ENCODE data around the gene RPS21.
"Not testable (repeated sequence)": the region's sequence is repeated elsewhere in the genome, so short reads cannot be mapped to it uniquely, and the experiment has no call there.

The RPS21 gene

DNA sequence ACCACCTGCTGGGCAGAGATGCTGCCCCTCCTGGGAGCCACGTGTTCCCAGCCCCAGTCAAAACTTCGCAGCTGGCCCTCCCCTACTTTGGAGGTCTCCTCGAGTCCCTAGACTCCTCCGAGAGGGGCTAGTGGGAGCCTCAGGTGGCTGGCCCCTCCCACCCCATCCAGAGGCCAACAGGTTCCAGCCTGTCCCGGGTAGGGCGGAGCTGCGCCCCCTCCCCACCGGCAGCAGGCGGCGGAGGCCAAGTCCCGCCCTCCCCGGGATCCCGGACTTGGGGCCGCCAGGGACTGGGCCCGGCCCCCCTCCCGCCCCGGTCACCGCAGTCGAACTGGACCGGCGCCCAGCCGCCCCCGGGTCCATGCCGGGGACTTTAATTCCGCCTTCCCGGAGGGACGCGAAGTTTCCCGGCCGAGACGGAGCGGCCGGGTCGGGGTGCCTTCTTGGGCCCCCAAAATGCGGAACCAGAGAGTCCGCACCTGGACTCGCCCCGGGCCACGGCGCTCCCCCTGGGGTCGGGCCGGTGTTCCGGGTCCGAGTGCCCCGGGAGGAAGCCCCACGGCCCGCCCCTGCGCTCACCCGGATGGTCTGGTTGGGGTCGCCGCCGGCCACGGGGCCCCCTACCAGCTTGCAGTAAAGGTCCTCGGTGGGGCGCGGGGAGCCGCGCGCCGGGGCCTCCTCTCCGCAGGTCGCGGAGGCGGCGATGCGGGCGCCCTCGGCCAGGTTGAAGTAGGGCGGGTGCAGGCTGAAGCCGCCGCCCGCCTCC lies 20.4 kb upstream of the RPS21 start:
- no peak for DNase-seq

DNA sequence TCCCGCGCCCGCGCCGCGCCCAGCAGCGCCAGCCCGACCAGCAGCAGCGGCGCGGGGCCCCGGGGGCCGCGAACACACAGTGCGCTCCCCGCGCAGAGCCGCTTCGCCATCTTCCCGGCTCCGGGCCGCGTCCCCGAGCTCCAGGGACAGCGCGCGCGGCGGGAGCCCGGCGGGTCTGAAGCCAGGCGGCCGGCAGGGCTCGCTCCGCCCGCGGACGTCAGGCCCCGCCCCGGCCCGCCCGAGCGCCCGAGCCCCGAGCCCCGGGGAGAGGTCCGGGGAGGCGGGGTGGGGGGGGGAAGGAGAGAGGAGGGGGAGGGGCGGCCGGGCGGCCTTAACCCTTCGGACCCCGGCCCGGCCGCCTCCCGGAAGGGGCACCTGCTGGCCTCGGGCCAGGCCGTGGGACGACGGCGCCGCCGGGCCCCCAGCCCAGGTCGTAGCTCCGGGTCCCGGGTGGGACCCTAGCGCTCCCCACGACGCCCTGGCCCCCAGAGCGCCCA lies 19.7 kb upstream of the RPS21 start, which contains the start of gene LAMA5:
Gene LAMA5, minus strand, starts transcription at position 177 of the 497 bp plus-strand sequence. Its CDS starts 67 bp downstream, at position 110.
- DNase-seq, result no peak

DNA sequence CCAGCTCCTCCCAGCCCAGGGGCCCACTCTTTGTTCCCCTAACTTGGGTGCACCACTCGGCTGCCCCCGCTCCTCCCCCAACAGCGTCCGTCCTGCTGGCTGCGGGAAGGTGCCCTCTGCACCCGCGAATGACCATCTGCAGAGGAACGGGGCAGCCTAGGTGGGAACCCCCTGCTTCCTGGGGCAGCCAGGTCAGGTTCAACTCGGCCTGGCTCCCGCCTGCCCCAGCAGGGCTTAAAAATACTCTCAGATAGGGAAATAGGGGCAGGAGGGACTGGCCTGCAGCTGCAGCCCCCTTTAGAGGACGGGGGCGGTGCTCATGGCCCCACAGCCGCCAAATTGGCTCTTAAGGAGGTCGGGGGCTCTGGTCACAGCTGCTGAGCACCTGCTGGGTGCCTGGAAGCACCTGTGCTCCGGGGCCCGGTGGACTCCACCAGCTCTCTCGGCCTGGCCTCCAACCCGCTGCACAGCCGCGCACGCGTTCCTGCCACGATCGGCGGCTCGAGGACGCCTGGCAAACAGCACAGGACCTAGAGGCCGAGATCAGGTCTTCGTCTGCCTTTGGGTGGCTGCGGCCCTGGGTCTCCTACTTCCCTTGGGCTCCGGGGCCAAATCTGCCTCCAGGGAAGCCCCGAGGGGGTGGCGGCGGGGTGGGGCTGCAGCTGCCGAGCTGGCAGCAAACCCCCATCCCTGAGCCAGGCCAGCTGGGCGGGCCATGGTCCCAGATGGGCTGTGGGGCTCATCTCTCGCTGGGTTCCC lies 19.1 kb upstream of the RPS21 start:
- peak; percentile 44 for DNase-seq

DNA sequence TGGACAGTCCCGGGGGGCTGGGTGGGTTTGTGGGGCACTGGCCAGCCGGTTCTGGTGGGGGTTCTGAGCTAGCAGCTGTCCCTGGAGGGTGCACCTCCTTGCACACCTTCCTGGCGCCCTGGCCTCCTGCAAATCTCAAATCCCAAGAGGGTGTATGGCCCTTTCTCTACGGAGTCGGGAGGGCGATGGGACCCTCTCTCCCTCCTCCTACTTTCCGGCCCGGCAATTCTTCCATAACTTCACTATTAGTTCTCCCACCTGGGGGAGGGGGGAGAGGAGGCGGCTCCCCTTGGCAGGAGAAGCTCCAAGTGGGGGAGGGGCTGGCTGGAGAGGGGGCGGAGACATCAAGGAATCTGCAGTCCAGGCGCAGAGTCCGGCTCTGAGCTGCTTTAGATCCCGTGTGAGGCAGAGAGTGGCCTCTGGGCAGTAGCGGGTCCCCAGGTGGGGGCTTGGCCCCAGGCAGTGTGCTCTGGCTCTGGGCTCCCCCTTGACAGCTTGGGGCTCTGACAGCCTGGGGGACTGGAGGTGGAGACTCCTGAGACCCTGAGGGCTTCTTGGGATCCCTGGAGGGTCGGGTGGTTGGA lies 18.4 kb upstream of the RPS21 start:
- DNase-seq, result no peak

- DNase-seq, result no peak
Measured at GRCh38 chr20:62368976-62369814, 17.7 kb upstream of the RPS21 start.

DNA sequence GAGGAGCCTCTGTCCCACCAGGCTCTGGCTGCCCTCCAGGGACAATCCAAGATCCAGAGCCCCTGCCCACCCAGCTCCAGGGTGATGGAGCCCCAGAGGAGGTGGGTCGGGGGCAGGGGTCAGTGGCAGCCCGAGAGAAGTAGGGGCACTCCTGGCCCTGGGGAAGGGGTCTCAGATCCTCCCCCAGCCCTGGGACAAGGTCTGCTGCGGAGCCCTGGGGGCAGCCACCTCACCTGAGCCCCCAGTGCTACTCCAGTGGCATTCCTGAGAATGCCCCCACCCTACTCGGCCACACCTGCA lies 17.1 kb upstream of the RPS21 start:
- no peak for DNase-seq

DNA sequence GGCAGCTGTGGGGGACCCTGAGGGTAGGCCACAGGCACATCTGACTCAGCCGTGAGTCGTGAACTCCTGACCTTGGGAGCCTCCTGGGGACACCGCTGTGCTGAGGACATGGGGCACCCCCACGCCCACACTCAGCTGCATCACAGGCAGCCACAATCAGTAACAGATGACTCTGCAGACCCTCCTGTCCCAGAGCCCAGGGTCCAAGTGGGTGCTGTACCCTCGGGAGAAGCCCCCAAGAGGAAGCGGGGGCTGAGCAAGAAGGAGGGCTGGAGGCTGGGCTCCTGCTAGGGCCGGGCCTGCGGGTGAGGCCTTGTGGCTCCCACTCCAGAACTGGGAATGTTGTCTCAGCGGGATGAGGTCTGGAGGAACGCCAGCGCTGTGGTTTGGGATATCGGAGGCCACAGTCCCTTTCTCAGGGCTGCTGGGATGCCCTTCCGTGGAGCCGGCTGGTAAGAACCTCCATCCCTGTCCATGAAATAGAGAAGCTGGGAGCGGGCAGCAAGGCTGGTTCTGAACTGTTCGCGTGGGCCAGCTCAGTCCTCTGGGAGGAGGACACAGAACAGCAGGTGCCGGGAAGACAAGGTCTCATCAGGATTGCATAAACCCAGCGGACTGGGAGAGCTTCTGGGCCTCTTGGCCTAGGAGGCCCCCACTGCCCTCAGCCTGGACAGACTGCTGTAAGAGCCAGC lies 16.6 kb upstream of the RPS21 start:
- DNase-seq, result no peak

- DNase-seq, result no peak
Measured at GRCh38 chr20:62370807-62371587, 15.9 kb upstream of the RPS21 start.

GRCh38 chr20:62371588-62372041 lies 15.3 kb upstream of the RPS21 start:
- no peak for DNase-seq

DNA sequence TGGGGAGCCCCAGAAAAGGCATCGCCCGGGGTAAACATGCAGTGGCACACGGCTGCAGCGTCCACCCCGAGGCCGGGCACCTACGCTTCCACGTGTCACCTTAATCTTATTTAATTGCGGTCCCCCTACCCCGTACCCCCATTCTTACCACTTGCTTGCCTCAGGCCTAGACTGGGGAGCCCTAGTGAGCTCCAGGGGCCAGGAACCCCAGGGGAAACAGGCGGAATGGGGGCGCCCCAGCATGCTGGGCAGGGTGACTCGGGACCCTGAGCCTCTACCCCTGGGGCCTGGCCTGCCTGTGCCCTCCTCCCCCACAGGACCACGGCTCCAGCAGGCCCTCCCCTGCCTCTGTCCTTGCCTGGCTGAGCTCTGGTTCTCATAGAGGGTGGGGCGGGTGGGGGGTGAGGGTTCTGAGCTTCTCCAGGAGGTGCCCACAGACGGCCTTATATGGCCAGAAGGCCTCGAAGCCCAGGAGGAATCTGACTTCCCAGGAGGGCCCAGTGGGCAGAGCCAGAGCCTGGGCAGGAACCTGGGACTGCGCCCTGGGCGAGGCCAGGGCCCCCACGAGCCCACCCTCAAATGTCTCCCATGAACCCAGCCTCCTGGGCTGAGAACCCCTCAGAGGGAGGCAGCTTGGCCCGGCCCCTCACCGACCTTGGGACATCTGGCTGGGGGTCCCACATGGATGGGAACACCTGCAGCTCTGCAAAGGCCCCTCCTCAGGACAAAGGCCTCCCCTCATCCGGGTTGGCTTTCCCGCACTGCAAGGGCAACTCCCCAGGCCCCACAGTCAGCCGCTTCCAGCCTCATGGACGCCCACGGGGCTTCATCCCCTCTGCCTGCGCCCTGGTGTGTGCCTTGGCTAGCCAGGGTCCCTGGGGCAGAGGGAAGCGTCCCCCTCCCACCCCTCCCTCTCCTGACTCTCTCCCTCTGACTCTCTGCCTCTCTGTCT lies 14.6 kb upstream of the RPS21 start:
- no peak for DNase-seq

- DNase-seq, result not testable (repeated sequence)
Measured at GRCh38 chr20:62373631-62374179, 13.2 kb upstream of the RPS21 start.

- DNase-seq, result no peak
Measured at GRCh38 chr20:62374331-62375152, 12.4 kb upstream of the RPS21 start.

GRCh38 chr20:62376112-62377063 lies 10.5 kb upstream of the RPS21 start:
- no peak for DNase-seq

DNA sequence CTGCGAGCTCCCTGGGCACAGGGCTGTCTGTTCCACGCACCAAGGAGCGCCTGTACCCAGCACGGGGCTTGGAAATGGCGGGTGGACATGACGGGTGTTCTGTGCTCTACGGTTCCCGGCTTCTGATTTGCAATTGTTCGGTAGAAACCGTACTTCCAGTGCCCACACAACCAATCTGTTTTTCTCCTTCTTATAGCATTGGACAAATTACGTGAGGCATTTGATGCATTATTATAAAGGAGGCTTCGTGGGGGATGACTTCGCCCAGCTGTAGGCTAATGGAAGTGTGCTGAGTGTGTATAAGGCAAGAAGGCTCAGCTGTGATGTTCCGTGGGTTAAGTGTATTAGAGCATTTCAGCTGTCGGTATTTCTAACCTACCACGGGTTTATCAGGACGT lies 9.8 kb upstream of the RPS21 start:
- no peak for DNase-seq

- no peak for DNase-seq
Measured at GRCh38 chr20:62377615-62378178, 9.2 kb upstream of the RPS21 start.

GRCh38 chr20:62378215-62378614 lies 8.7 kb upstream of the RPS21 start:
- no peak for DNase-seq

GRCh38 chr20:62381202-62381797 lies 5.6 kb upstream of the RPS21 start:
- DNase-seq, result no peak
